Measurements from ENCODE around the gene CCDC170. TPM values are rescaled to one million over a fixed set of nuclear protein-coding genes. Genes with fewer than 3 reads are reported as not detected.

The CCDC170 gene
- total and polyA plus RNA-seq, 5 experiments from 2014 or later: 0.09 TPM; not detected in 4

GRCh38 chr6:151464702-151465101, 29.1 kb upstream of the CCDC170 start:
- Mint-ChIP-seq H3K36me3 (peaks cover 0 to 59% (median 0%) of the 10 kb centered on the region in 3 donors), H3K4me3 (no peak overlapping the region), H3K27ac (peak overlapping the region in 2 of 10 donors; percentile 37 to 47), H3K27me3 (no peaks in the 10 kb centered on the region), H3K9me3 (no peaks in the 10 kb centered on the region), H3K4me1 (peaks cover 6 to 12% (median 8%) of the 10 kb centered on the region in 4 donors)
- DNase-seq (no peak), ATAC-seq (no peak)
- POLR2A ChIA-PET: no interaction called here

- Mint-ChIP-seq H3K27me3 (no peaks in the 10 kb centered on the region), H3K27ac (no peak overlapping the region), H3K4me1 (peaks cover 0 to 8% (median 6%) of the 10 kb centered on the region in 4 donors), H3K9me3 (no peaks in the 10 kb centered on the region), H3K36me3 (no peaks in the 10 kb centered on the region), H3K4me3 (peak overlapping the region in 3 of 10 donors; percentile 19 to 44 (median 41))
- POLR2A ChIA-PET: no interaction called here
- DNase-seq (peak in 7 of 10 donors; percentile 20 to 61 (median 39)), ATAC-seq (peak in 1 of 2 donors; percentile 42)
These were observed 17.9 kb upstream of the CCDC170 start for GRCh38 chr6:151475653-151476523.

GRCh38 chr6:151477726-151478125, 16.1 kb upstream of the CCDC170 start:
- POLR2A ChIA-PET: no interaction called here
- no peak overlapping the region for H3K4me3 Mint-ChIP-seq
- ATAC-seq (no peak), DNase-seq (no peak)
- peaks cover 2 to 21% (median 19%) of the 10 kb centered on the region in 4 donors for H3K4me1 Mint-ChIP-seq
- no peak overlapping the region for H3K27ac Mint-ChIP-seq
- no peaks in the 10 kb centered on the region for H3K27me3 Mint-ChIP-seq
- no peaks in the 10 kb centered on the region for H3K36me3 Mint-ChIP-seq
- no peaks in the 10 kb centered on the region for H3K9me3 Mint-ChIP-seq

- peaks cover 2 to 24% (median 20%) of the 10 kb centered on the region in 4 donors for H3K4me1 Mint-ChIP-seq
- H3K27ac Mint-ChIP-seq: no peak overlapping the region
- no peaks in the 10 kb centered on the region for H3K9me3 Mint-ChIP-seq
- no peaks in the 10 kb centered on the region for H3K36me3 Mint-ChIP-seq
- no peak for ATAC-seq
- POLR2A ChIA-PET: no interaction called here
- H3K27me3 Mint-ChIP-seq: no peaks in the 10 kb centered on the region
- H3K4me3 Mint-ChIP-seq: no peak overlapping the region
- DNase-seq: no peak
These were observed 15.1 kb upstream of the CCDC170 start for GRCh38 chr6:151478670-151479069.

- H3K4me3 Mint-ChIP-seq: peak overlapping the region in 5 of 10 donors; percentile 10 to 70 (median 36)
- no peak for DNase-seq
- no peaks in the 10 kb centered on the region for H3K27me3 Mint-ChIP-seq
- POLR2A ChIA-PET: interaction anchor here (1.0 kb wide), 1 partner anchor 108 kb away, joined by 3 read pairs; no protein-coding TSS in a partner anchor
- no peaks in the 10 kb centered on the region for H3K36me3 Mint-ChIP-seq
- ATAC-seq: no peak
- H3K9me3 Mint-ChIP-seq: no peaks in the 10 kb centered on the region
- H3K27ac Mint-ChIP-seq: peak overlapping the region in 4 of 10 donors; percentile 43 to 83 (median 69)
- H3K4me1 Mint-ChIP-seq: peaks cover 2 to 18% (median 14%) of the 10 kb centered on the region in 4 donors
These were observed 12.0 kb upstream of the CCDC170 start for GRCh38 chr6:151481786-151482185.

GRCh38 chr6:151482290-151482689, 11.5 kb upstream of the CCDC170 start:
- peak overlapping the region; percentile 79 to 97 (median 90) for H3K27ac Mint-ChIP-seq
- H3K27me3 Mint-ChIP-seq: no peaks in the 10 kb centered on the region
- ATAC-seq (peak in 1 of 2 donors; percentile 28), DNase-seq (no peak)
- POLR2A ChIA-PET: interaction anchor here (1.0 kb wide), 1 partner anchor 109 kb away, joined by 3 read pairs; no protein-coding TSS in a partner anchor
- H3K36me3 Mint-ChIP-seq: peaks cover 0 to 4% (median 0%) of the 10 kb centered on the region in 3 donors
- H3K4me3 Mint-ChIP-seq: peak overlapping the region; percentile 70 to 91 (median 82)
- H3K4me1 Mint-ChIP-seq: peaks cover 2 to 18% (median 14%) of the 10 kb centered on the region in 4 donors
- no peaks in the 10 kb centered on the region for H3K9me3 Mint-ChIP-seq

- H3K4me1 Mint-ChIP-seq: peaks cover 2 to 18% (median 14%) of the 10 kb centered on the region in 4 donors
- no peak overlapping the region for H3K27ac Mint-ChIP-seq
- no peaks in the 10 kb centered on the region for H3K27me3 Mint-ChIP-seq
- peaks cover 0 to 4% (median 0%) of the 10 kb centered on the region in 3 donors for H3K36me3 Mint-ChIP-seq
- POLR2A ChIA-PET: no interaction called here
- DNase-seq: no peak
- ATAC-seq: no peak
- no peak overlapping the region for H3K4me3 Mint-ChIP-seq
- H3K9me3 Mint-ChIP-seq: no peaks in the 10 kb centered on the region
These were observed 9.8 kb upstream of the CCDC170 start for GRCh38 chr6:151483994-151484393.

GRCh38 chr6:151488226-151488625, 5.6 kb upstream of the CCDC170 start:
- POLR2A ChIA-PET: no interaction called here
- no peaks in the 10 kb centered on the region for H3K9me3 Mint-ChIP-seq

GRCh38 chr6:151490996-151491395, 2.8 kb upstream of the CCDC170 start:
- no peak for ATAC-seq
- Mint-ChIP-seq H3K4me1 (peaks cover 0 to 15% (median 11%) of the 10 kb centered on the region in 4 donors), H3K27ac (no peak overlapping the region), H3K27me3 (peaks cover 24 to 35% (median 27%) of the 10 kb centered on the region in 5 donors), H3K4me3 (no peak overlapping the region), H3K36me3 (peaks cover 0 to 4% (median 3%) of the 10 kb centered on the region in 3 donors), H3K9me3 (no peaks in the 10 kb centered on the region)
- no peak for DNase-seq
- POLR2A ChIA-PET: no interaction called here

More at GRCh38 chr6:151488226-151488625, 5.6 kb upstream of the CCDC170 start:
- Mint-ChIP-seq H3K36me3 (peaks cover 0 to 4% (median 0%) of the 10 kb centered on the region in 3 donors), H3K4me3 (no peak overlapping the region), H3K27ac (no peak overlapping the region), H3K27me3 (peaks cover 5 to 14% (median 6%) of the 10 kb centered on the region in 5 donors), H3K4me1 (peaks cover 0 to 4% (median 1%) of the 10 kb centered on the region in 4 donors)
- ATAC-seq: no peak
- no peak for DNase-seq

- peaks cover 0 to 15% (median 11%) of the 10 kb centered on the region in 4 donors for H3K4me1 Mint-ChIP-seq
- no peaks in the 10 kb centered on the region for H3K9me3 Mint-ChIP-seq
- ATAC-seq (no peak), DNase-seq (no peak)
- POLR2A ChIA-PET: no interaction called here
- H3K27me3 Mint-ChIP-seq: peaks cover 28 to 46% (median 37%) of the 10 kb centered on the region in 5 donors
- peak overlapping the region in 7 of 10 donors; percentile 3 to 62 (median 21) for H3K4me3 Mint-ChIP-seq
- peak overlapping the region in 1 of 10 donors; percentile 30 for H3K27ac Mint-ChIP-seq
- peaks cover 0 to 3% (median 0%) of the 10 kb centered on the region in 3 donors for H3K36me3 Mint-ChIP-seq
These were observed 535 bp upstream of the CCDC170 start for GRCh38 chr6:151493161-151493803.

- POLR2A ChIA-PET: no interaction called here
- peaks cover 28 to 46% (median 37%) of the 10 kb centered on the region in 5 donors for H3K27me3 Mint-ChIP-seq
These were observed 568 bp downstream of the CCDC170 start for GRCh38 chr6:151494235-151494935.

GRCh38 chr6:151494936-151495320, 1.1 kb downstream of the CCDC170 start:
- H3K4me1 Mint-ChIP-seq: peaks cover 0 to 15% (median 11%) of the 10 kb centered on the region in 4 donors

More at GRCh38 chr6:151494235-151494935, 568 bp downstream of the CCDC170 start:
- Mint-ChIP-seq H3K36me3 (peaks cover 0 to 3% (median 0%) of the 10 kb centered on the region in 3 donors), H3K9me3 (no peaks in the 10 kb centered on the region), H3K27ac (no peak overlapping the region), H3K4me3 (peak overlapping the region; percentile 33 to 76 (median 59)), H3K4me1 (peaks cover 0 to 15% (median 11%) of the 10 kb centered on the region in 4 donors)
- no peak for ATAC-seq
- DNase-seq: no peak

More at GRCh38 chr6:151494936-151495320, 1.1 kb downstream of the CCDC170 start:
- Mint-ChIP-seq H3K4me3 (peak overlapping the region in 8 of 10 donors; percentile 36 to 76 (median 66)), H3K27me3 (peaks cover 31 to 49% (median 38%) of the 10 kb centered on the region in 5 donors), H3K9me3 (no peaks in the 10 kb centered on the region), H3K36me3 (peaks cover 0 to 3% (median 0%) of the 10 kb centered on the region in 3 donors), H3K27ac (no peak overlapping the region)
- no peak for ATAC-seq
- no peak for DNase-seq
- POLR2A ChIA-PET: no interaction called here
